GM12878 (cell line): Measurements from ENCODE around the gene TLDC2. TPM values are rescaled to one million over a fixed set of nuclear protein-coding genes. Genes with fewer than 3 reads are reported as not detected.

Source experiments
- ASH2L ChIP-seq: fragments of 300-600, 200-600 bp; sonication (generic); IDR thresholded peaks from 2 replicates; pipeline ENCODE4 v1.6.1; 2017; ENCODE audit warnings: low read depth, mild to moderate bottlenecking, borderline replicate concordance
- ATF7 ChIP-seq: fragments of 450-650 bp; IDR thresholded peaks from 2 replicates; pipeline ENCODE4 v1.6.1; 2016; ENCODE audit warnings: low read depth, mild to moderate bottlenecking
- BCL11A ChIP-seq: IDR thresholded peaks from 2 replicates; pipeline ENCODE4 v1.6.1; 2011; ENCODE audit warnings: low read depth, low read length
- IKZF1 ChIP-seq: fragments of 450-650 bp; conservative IDR thresholded peaks from 2 replicates; pipeline ENCODE4 v1.6.1; 2017; ENCODE audit warnings: antibody characterized with exemption, mild to moderate bottlenecking
- NFYA ChIP-seq: IDR thresholded peaks from 2 replicates; pipeline ENCODE4 v1.6.1; 2011; ENCODE audit warnings: low read depth, mild to moderate bottlenecking, low read length, improper control_type of control experiment, borderline replicate concordance
- POLR2A ChIP-seq: IDR thresholded peaks from 2 replicates; pipeline ENCODE4 v1.6.1; 2011; ENCODE audit warnings: low read depth, mild to moderate bottlenecking, low read length
- SUPT20H ChIP-seq: IDR thresholded peaks from 2 replicates; pipeline ENCODE4 v1.6.1; 2011; ENCODE audit warnings: low read depth, mild to moderate bottlenecking, low read length, moderate library complexity, borderline replicate concordance; ENCODE audit not compliant: control insufficient read depth
- TAF1 ChIP-seq: IDR thresholded peaks from 2 replicates; pipeline ENCODE4 v1.6.1; 2011; ENCODE audit warnings: mild to moderate bottlenecking, low read depth, low read length, borderline replicate concordance
- USF2 ChIP-seq: IDR thresholded peaks from 2 replicates; pipeline ENCODE4 v1.6.1; 2011; ENCODE audit warnings: low read depth, low read length, improper control_type of control experiment, borderline replicate concordance
- ZBTB33 ChIP-seq: fragments of 450-650 bp; IDR thresholded peaks from 2 replicates; pipeline ENCODE4 v1.6.1; 2017; ENCODE audit warnings: mild to moderate bottlenecking
- polyA plus RNA-seq, 11 experiments: library from polyadenylated mRNA; depleted of rRNA in 4 of 11; unstranded in 6 of 11; stranded (reverse) in 5 of 11; fragments of >200 nt; fragmentation: Nextera tagmentation in 4 of 11; fragmentation: Illumina TruSeq in 1 of 11; extraction: Ambion mirVana in 4 of 11; extraction: Trizol in 1 of 11; gene quantifications; 1 replicate in 1 of 11; 2 replicates in 10 of 11; pipeline versions ENCODE4 v1.2.1 to v1.2.3, GENCODE V29; 2011 to 2016; ENCODE audit warnings: inconsistent platforms in 2 of 11, missing spikeins in 2 of 11, low read depth in 1 of 11
- total RNA-seq, 4 experiments: library from RNA; depleted of rRNA in 3 of 4; stranded (reverse); fragments of >200 nt in 3 of 4; fragmentation: Illumina TruSeq in 1 of 4; extraction: Trizol in 1 of 4; gene quantifications; 2 replicates each; pipeline versions ENCODE4 v1.2.1 to v1.2.3, GENCODE V29; 2013 to 2021
- TF ChIP-seq, protein P1 (sequence below): fragments of 450-650 bp; formaldehyde crosslinking; IDR thresholded peaks from 2 replicates; pipeline ENCODE4 v1.4.0; 2022; ENCODE audit warnings: mild to moderate bottlenecking, moderate library complexity

Gene TLDC2
- total and polyA plus RNA-seq, 10 of the 15 experiments (the other 5 are each of a cell fraction or from before 2014, with no cell fraction given) = 0.05 to 0.41 (median 0.21) TPM

DNA sequence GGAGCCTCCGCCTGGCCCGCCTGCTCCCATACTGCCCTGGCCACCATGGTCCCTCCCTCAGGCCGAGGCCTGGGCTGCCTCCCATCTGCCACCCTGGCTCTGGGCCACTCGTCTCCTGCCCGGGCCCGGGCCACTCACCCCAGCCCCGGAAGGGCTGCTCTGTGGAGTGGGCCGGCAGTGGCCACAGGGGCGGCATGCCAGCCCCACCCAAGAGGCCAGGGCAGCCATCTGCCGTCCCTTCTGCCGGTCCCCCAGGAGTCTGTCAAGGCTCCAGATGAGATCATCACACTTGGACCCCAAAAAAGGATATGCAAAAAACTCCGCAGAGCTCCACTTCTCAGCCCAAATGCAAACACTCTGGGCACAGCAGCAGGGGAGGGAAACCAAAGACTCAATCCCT is 23.8 kb upstream of the TLDC2 start (continued):
- no peak for TF ChIP-seq TAF1
- no peak for TF ChIP-seq ZBTB33
- TF ChIP-seq USF2 = no peak
- no peak for TF ChIP-seq SUPT20H
- no peak for TF ChIP-seq BCL11A
- no peak for TF ChIP-seq NFYA
- TF ChIP-seq ASH2L = no peak
- 0 out of 2 replicates have a peak, but pooled peaks have one; percentile 36 for TF ChIP-seq POLR2A
- TF ChIP-seq, protein P1, sequence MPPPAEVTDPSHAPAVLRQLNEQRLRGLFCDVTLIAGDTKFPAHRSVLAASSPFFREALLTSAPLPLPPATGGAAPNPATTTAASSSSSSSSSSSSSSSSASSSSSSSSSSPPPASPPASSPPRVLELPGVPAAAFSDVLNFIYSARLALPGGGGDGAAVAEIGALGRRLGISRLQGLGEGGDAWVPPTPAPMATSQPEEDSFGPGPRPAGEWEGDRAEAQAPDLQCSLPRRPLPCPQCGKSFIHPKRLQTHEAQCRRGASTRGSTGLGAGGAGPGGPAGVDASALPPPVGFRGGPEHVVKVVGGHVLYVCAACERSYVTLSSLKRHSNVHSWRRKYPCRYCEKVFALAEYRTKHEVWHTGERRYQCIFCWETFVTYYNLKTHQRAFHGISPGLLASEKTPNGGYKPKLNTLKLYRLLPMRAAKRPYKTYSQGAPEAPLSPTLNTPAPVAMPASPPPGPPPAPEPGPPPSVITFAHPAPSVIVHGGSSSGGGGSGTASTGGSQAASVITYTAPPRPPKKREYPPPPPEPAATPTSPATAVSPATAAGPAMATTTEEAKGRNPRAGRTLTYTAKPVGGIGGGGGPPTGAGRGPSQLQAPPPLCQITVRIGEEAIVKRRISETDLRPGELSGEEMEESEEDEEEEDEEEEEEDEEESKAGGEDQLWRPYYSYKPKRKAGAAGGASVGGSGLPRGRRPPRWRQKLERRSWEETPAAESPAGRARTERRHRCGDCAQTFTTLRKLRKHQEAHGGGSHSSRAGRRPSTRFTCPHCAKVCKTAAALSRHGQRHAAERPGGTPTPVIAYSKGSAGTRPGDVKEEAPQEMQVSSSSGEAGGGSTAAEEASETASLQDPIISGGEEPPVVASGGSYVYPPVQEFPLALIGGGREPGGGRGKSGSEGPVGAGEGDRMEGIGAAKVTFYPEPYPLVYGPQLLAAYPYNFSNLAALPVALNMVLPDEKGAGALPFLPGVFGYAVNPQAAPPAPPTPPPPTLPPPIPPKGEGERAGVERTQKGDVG (CRISPR knock-in tag) = no peak
- TF ChIP-seq IKZF1 = 0 out of 2 replicates have a peak, but pooled peaks have one; percentile 12
- TF ChIP-seq ATF7 = peak; percentile 22; the same call in 1 of the 2 replicates
